WTC11 (cell line): ENCODE data around the gene FRMD4B. TPM values are rescaled to one million over a fixed set of nuclear protein-coding genes. Genes with fewer than 3 reads are reported as not detected.

Source experiments
- ATAC-seq: fragments of 200-7000 bp; cut with Tn5 transposase; 2 replicates; pipeline ENCODE4 v1.10.0; 2021; ENCODE audit warnings: mild to moderate bottlenecking, moderate library complexity
- CTCF ChIA-PET: fragments of 300-600 bp; sonication (Branson Sonifier 250); formaldehyde crosslinking; loops from one replicate; lab custom pipeline; 2021; ENCODE audit warnings: antibody characterized with exemption; lab: Charles Lee
- POLR2A ChIA-PET: fragments of 350-600 bp; sonication (Branson Sonifier 250); formaldehyde crosslinking; loops from one replicate; lab custom pipeline; 2021; ENCODE audit warnings: antibody characterized with exemption; lab: Charles Lee
- DNase-seq: peaks from one replicate; pipeline ENCODE4 v3.0.0; 2021; ENCODE audit warnings: low spot score
- H3K27ac Mint-ChIP-seq: 2 replicates; pipeline ENCODE4 v1.8.0; 2021; ENCODE audit warnings: mixed read lengths
- H3K27me3 Mint-ChIP-seq: 2 replicates; pipeline ENCODE4 v1.8.0; 2021; ENCODE audit warnings: low read depth, mild to moderate bottlenecking, moderate library complexity, mixed read lengths
- H3K36me3 Mint-ChIP-seq: 2 replicates; pipeline ENCODE4 v1.8.0; 2021; ENCODE audit warnings: mixed read lengths
- H3K4me1 Mint-ChIP-seq: 2 replicates; pipeline ENCODE4 v1.8.0; 2022; ENCODE audit warnings: mixed read lengths
- H3K4me3 Mint-ChIP-seq: 2 replicates; pipeline ENCODE4 v1.8.0; 2021; ENCODE audit warnings: mild to moderate bottlenecking, moderate library complexity, mixed read lengths
- H3K9me3 Mint-ChIP-seq: 2 replicates; pipeline ENCODE4 v1.8.0; 2021; ENCODE audit warnings: mixed read lengths
- ATF1 ChIP-seq: sonication (generic); formaldehyde crosslinking; IDR thresholded peaks from 2 replicates; pipeline ENCODE4 v1.8.1; 2023; ENCODE audit warnings: mild to moderate bottlenecking, moderate library complexity, missing genetic modification reagents
- CREM ChIP-seq: sonication (generic); formaldehyde crosslinking; IDR thresholded peaks from 2 replicates; pipeline ENCODE4 v1.8.1; 2022; ENCODE audit warnings: mild to moderate bottlenecking, missing genetic modification reagents, moderate library complexity
- GABPB1 ChIP-seq: sonication (generic); formaldehyde crosslinking; IDR thresholded peaks from 2 replicates; pipeline ENCODE4 v1.8.1; 2023; ENCODE audit warnings: mild to moderate bottlenecking, missing genetic modification reagents
- HMGXB4 ChIP-seq: sonication (generic); formaldehyde crosslinking; IDR thresholded peaks from 2 replicates; pipeline ENCODE4 v1.8.1; 2023; ENCODE audit warnings: mild to moderate bottlenecking, moderate library complexity, missing genetic modification reagents
- KAT7 ChIP-seq: sonication (generic); formaldehyde crosslinking; IDR thresholded peaks from 2 replicates; pipeline ENCODE4 v1.8.1; 2023; ENCODE audit warnings: missing genetic modification reagents, mild to moderate bottlenecking, borderline replicate concordance
- NFYB ChIP-seq: sonication (generic); formaldehyde crosslinking; conservative IDR thresholded peaks from 2 replicates; pipeline ENCODE4 v1.8.0; 2022; ENCODE audit warnings: low read depth, missing genetic modification reagents
- NR3C1 ChIP-seq: sonication (generic); formaldehyde crosslinking; conservative IDR thresholded peaks from 2 replicates; pipeline ENCODE4 v1.8.1; 2023; ENCODE audit warnings: low read depth, mild to moderate bottlenecking, missing genetic modification reagents
- RELA ChIP-seq: sonication (generic); formaldehyde crosslinking; IDR thresholded peaks from 2 replicates; pipeline ENCODE4 v1.8.1; 2022; ENCODE audit warnings: missing genetic modification reagents, mild to moderate bottlenecking, borderline replicate concordance
- TEAD1 ChIP-seq: sonication (generic); formaldehyde crosslinking; IDR thresholded peaks from 2 replicates; pipeline ENCODE4 v1.8.0; 2022; ENCODE audit warnings: mild to moderate bottlenecking, missing genetic modification reagents
- TP53 ChIP-seq: sonication (generic); formaldehyde crosslinking; IDR thresholded peaks from 2 replicates; pipeline ENCODE4 v1.8.1; 2023; ENCODE audit warnings: mild to moderate bottlenecking, missing genetic modification reagents
- ZNF121 ChIP-seq: sonication (generic); formaldehyde crosslinking; IDR thresholded peaks from 2 replicates; pipeline ENCODE4 v1.8.0; 2023; ENCODE audit warnings: missing genetic modification reagents
- ZNF423 ChIP-seq: fragments of 250-450 bp; sonication (Bioruptor Pico); IDR thresholded peaks from 2 replicates; pipeline ENCODE4 v2.1.2; 2022; ENCODE audit warnings: mild to moderate bottlenecking, moderate library complexity
- total RNA-seq: library from RNA; stranded (reverse); gene quantifications from 3 replicates; pipeline ENCODE4 v1.2.3, GENCODE V29; 2021
- TF ChIP-seq, protein P1 (sequence below): sonication (generic); formaldehyde crosslinking; IDR thresholded peaks from 2 replicates; pipeline ENCODE4 v1.8.1; 2023; ENCODE audit warnings: mild to moderate bottlenecking, missing genetic modification reagents
- TF ChIP-seq, protein P2 (sequence below): sonication (generic); formaldehyde crosslinking; IDR thresholded peaks from 2 replicates; pipeline ENCODE4 v1.8.0; 2022; ENCODE audit warnings: mild to moderate bottlenecking, missing genetic modification reagents
- TF ChIP-seq, protein P3 (sequence below): fragments of 250-450 bp; sonication (Bioruptor Pico); IDR thresholded peaks from 2 replicates; pipeline ENCODE4 v1.9.0; 2021; ENCODE audit warnings: mild to moderate bottlenecking
- TF ChIP-seq, protein P4 (sequence below): sonication (generic); formaldehyde crosslinking; IDR thresholded peaks from 2 replicates; pipeline ENCODE4 v1.8.1; 2023; ENCODE audit warnings: mild to moderate bottlenecking, missing genetic modification reagents, borderline replicate concordance
- TF ChIP-seq, protein P5 (sequence below): sonication (generic); formaldehyde crosslinking; conservative IDR thresholded peaks from 2 replicates; pipeline ENCODE4 v1.8.1; 2023; ENCODE audit warnings: mild to moderate bottlenecking, low read depth, missing genetic modification reagents, moderate library complexity

Gene FRMD4B
- total RNA-seq, 1 experiment from 2014 or later: 6.7 TPM

DNA sequence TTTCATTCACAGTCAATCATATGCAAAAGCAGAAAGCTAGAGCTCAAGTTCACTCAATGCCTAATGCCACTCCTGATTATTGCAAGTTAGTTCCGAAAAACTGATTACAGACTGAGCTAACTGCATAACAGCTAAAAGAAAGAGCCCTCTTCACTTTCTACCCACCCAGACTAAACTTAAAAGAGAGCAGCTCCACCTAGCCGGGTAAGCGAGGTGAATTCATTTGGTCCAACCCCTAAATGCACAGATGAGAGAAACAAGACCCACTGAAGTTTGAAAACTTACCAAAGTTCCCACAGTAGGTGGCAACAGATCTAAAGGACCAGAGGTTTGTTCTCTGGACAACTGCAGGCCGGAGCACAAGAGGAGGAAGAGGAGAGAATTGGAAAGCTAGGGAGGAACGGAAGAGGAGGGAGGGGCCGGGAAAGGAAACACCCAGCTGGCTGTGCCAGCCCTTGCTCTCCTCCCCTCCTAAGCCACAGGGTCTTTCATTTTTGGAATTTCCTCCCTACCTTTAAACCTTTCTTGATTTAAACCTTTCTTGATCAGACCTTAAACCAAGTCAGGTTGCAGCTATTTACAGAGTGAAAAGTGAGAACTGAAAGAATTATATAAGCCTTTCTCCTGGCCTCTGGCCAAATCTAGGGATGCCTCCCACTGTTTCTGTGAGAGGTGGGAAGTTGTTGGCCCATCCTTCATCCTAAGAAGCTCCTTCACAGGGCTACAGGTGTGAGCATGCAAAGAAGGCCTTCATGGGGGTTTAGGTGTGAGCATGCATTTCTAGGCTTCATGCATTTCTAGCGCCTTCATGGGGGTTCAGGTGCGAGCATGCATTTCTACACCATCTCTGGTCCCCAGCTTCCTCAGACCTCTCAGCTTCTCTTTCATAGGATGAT is 148.8 kb downstream of the FRMD4B start:
- no peak overlapping the region for H3K27ac Mint-ChIP-seq
- no peaks in the 10 kb centered on the region for H3K9me3 Mint-ChIP-seq
- TF ChIP-seq, protein P1, sequence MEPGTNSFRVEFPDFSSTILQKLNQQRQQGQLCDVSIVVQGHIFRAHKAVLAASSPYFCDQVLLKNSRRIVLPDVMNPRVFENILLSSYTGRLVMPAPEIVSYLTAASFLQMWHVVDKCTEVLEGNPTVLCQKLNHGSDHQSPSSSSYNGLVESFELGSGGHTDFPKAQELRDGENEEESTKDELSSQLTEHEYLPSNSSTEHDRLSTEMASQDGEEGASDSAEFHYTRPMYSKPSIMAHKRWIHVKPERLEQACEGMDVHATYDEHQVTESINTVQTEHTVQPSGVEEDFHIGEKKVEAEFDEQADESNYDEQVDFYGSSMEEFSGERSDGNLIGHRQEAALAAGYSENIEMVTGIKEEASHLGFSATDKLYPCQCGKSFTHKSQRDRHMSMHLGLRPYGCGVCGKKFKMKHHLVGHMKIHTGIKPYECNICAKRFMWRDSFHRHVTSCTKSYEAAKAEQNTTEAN: no peak
- TF ChIP-seq RELA (CRISPR knock-in tag) (no peak), TP53 (CRISPR knock-in tag) (no peak), ZNF423 (no peak), ATF1 (CRISPR knock-in tag) (no peak), NFYB (no peak), ZNF121 (CRISPR knock-in tag) (no peak)
- TF ChIP-seq, protein P2, sequence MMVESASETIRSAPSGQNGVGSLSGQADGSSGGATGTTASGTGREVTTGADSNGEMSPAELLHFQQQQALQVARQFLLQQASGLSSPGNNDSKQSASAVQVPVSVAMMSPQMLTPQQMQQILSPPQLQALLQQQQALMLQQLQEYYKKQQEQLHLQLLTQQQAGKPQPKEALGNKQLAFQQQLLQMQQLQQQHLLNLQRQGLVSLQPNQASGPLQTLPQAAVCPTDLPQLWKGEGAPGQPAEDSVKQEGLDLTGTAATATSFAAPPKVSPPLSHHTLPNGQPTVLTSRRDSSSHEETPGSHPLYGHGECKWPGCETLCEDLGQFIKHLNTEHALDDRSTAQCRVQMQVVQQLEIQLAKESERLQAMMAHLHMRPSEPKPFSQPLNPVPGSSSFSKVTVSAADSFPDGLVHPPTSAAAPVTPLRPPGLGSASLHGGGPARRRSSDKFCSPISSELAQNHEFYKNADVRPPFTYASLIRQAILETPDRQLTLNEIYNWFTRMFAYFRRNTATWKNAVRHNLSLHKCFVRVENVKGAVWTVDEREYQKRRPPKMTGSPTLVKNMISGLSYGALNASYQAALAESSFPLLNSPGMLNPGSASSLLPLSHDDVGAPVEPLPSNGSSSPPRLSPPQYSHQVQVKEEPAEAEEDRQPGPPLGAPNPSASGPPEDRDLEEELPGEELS (CRISPR knock-in tag): no peak
- TF ChIP-seq, protein P3, sequence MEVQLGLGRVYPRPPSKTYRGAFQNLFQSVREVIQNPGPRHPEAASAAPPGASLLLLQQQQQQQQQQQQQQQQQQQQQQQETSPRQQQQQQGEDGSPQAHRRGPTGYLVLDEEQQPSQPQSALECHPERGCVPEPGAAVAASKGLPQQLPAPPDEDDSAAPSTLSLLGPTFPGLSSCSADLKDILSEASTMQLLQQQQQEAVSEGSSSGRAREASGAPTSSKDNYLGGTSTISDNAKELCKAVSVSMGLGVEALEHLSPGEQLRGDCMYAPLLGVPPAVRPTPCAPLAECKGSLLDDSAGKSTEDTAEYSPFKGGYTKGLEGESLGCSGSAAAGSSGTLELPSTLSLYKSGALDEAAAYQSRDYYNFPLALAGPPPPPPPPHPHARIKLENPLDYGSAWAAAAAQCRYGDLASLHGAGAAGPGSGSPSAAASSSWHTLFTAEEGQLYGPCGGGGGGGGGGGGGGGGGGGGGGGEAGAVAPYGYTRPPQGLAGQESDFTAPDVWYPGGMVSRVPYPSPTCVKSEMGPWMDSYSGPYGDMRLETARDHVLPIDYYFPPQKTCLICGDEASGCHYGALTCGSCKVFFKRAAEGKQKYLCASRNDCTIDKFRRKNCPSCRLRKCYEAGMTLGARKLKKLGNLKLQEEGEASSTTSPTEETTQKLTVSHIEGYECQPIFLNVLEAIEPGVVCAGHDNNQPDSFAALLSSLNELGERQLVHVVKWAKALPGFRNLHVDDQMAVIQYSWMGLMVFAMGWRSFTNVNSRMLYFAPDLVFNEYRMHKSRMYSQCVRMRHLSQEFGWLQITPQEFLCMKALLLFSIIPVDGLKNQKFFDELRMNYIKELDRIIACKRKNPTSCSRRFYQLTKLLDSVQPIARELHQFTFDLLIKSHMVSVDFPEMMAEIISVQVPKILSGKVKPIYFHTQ (CRISPR knock-in tag): no peak
- no peaks in the 10 kb centered on the region for H3K27me3 Mint-ChIP-seq
- ATAC-seq (peak; percentile 70), DNase-seq (no peak)
- H3K4me1 Mint-ChIP-seq: peaks cover 52% of the 10 kb centered on the region
- ChIA-PET CTCF (interaction anchor here (0.6 to 1.7 kb wide), 8 partner anchors 57 to 203 kb away, joined by 3 to 9 read pairs (median 4); no protein-coding TSS in a partner anchor), POLR2A (no interaction called here)
- no peaks in the 10 kb centered on the region for H3K36me3 Mint-ChIP-seq
- peak overlapping the region; percentile 18; the same call in 1 of the 2 replicates for H3K4me3 Mint-ChIP-seq

DNA sequence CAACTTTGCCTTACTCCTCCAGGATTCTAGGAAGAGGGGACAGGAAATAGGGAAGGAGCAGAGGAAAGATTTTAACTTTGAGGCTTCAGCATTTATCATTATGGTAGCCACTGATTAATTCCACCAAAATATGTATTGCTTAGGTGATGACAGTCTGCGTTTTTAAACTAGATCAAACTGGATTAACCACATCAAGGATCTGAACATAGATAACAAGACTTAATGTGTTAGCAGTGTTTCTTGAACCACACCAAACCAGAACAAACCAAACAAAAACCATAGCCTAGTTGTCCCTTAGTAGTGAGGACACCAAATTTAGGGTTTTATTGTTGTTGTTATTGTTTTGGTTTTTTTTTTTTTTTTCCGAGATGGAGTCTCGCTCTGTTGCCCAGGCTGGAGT is 150.0 kb downstream of the FRMD4B start:
- Mint-ChIP-seq H3K36me3 (no peaks in the 10 kb centered on the region), H3K4me1 (peaks cover 40% of the 10 kb centered on the region)
- TF ChIP-seq, protein P4, sequence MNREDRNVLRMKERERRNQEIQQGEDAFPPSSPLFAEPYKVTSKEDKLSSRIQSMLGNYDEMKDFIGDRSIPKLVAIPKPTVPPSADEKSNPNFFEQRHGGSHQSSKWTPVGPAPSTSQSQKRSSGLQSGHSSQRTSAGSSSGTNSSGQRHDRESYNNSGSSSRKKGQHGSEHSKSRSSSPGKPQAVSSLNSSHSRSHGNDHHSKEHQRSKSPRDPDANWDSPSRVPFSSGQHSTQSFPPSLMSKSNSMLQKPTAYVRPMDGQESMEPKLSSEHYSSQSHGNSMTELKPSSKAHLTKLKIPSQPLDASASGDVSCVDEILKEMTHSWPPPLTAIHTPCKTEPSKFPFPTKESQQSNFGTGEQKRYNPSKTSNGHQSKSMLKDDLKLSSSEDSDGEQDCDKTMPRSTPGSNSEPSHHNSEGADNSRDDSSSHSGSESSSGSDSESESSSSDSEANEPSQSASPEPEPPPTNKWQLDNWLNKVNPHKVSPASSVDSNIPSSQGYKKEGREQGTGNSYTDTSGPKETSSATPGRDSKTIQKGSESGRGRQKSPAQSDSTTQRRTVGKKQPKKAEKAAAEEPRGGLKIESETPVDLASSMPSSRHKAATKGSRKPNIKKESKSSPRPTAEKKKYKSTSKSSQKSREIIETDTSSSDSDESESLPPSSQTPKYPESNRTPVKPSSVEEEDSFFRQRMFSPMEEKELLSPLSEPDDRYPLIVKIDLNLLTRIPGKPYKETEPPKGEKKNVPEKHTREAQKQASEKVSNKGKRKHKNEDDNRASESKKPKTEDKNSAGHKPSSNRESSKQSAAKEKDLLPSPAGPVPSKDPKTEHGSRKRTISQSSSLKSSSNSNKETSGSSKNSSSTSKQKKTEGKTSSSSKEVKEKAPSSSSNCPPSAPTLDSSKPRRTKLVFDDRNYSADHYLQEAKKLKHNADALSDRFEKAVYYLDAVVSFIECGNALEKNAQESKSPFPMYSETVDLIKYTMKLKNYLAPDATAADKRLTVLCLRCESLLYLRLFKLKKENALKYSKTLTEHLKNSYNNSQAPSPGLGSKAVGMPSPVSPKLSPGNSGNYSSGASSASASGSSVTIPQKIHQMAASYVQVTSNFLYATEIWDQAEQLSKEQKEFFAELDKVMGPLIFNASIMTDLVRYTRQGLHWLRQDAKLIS (CRISPR knock-in tag): no peak
- TF ChIP-seq KAT7 (CRISPR knock-in tag): no peak
- TF ChIP-seq, protein P5, sequence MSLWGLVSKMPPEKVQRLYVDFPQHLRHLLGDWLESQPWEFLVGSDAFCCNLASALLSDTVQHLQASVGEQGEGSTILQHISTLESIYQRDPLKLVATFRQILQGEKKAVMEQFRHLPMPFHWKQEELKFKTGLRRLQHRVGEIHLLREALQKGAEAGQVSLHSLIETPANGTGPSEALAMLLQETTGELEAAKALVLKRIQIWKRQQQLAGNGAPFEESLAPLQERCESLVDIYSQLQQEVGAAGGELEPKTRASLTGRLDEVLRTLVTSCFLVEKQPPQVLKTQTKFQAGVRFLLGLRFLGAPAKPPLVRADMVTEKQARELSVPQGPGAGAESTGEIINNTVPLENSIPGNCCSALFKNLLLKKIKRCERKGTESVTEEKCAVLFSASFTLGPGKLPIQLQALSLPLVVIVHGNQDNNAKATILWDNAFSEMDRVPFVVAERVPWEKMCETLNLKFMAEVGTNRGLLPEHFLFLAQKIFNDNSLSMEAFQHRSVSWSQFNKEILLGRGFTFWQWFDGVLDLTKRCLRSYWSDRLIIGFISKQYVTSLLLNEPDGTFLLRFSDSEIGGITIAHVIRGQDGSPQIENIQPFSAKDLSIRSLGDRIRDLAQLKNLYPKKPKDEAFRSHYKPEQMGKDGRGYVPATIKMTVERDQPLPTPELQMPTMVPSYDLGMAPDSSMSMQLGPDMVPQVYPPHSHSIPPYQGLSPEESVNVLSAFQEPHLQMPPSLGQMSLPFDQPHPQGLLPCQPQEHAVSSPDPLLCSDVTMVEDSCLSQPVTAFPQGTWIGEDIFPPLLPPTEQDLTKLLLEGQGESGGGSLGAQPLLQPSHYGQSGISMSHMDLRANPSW (CRISPR knock-in tag): no peak
- TF ChIP-seq HMGXB4 (CRISPR knock-in tag): no peak
- TF ChIP-seq TEAD1 (CRISPR knock-in tag): no peak
- no peak for TF ChIP-seq NR3C1 (CRISPR knock-in tag)
- TF ChIP-seq CREM (CRISPR knock-in tag): no peak
- TF ChIP-seq GABPB1 (CRISPR knock-in tag): no peak
- TF ChIP-seq, all 79 proteins: peak for 0
- no peaks in the 10 kb centered on the region for H3K27me3 Mint-ChIP-seq
- no peak overlapping the region for H3K27ac Mint-ChIP-seq
- ChIA-PET POLR2A (no interaction called here), CTCF (interaction anchor here (1.0 to 1.7 kb wide), 4 partner anchors 8 to 175 kb away, joined by 3 to 9 read pairs (median 4); no protein-coding TSS in a partner anchor)
- H3K4me3 Mint-ChIP-seq: no peak overlapping the region
- ATAC-seq (no peak), DNase-seq (no peak)
- no peaks in the 10 kb centered on the region for H3K9me3 Mint-ChIP-seq
